HUES6 (cell line): Measurements from ENCODE around the gene MGAT5B.

Experiments
- H3K27ac ChIP-seq: 2 replicates; pipeline ENCODE4 v1.7.0; 2013; ENCODE audit warnings: low read depth, mild to moderate bottlenecking, low read length, inconsistent platforms
- H3K27me3 ChIP-seq: 2 replicates; pipeline ENCODE4 v1.6.1; 2013; ENCODE audit warnings: low read length; ENCODE audit not compliant: control insufficient read depth, insufficient read depth
- H3K36me3 ChIP-seq: 2 replicates; pipeline ENCODE4 v1.6.1; 2013; ENCODE audit warnings: low read length; ENCODE audit not compliant: control insufficient read depth, insufficient read depth
- H3K4me1 ChIP-seq: 2 replicates; pipeline ENCODE4 v1.6.1; 2013; ENCODE audit warnings: low read length; ENCODE audit not compliant: control insufficient read depth, insufficient read depth
- H3K4me3 ChIP-seq: 2 replicates; pipeline ENCODE4 v1.5.1; 2013; ENCODE audit warnings: low read depth, low read length
- H3K9ac ChIP-seq: one replicate; pipeline ENCODE4 v1.6.1; 2013; ENCODE audit warnings: mild to moderate bottlenecking, low read length
- H3K9me3 ChIP-seq: 2 replicates; pipeline ENCODE4 v1.6.1; 2013; ENCODE audit warnings: low read depth, low read length; ENCODE audit not compliant: control insufficient read depth, insufficient read depth

The MGAT5B gene

GRCh38 chr17:76868669-76869495 is 678 bp downstream of the MGAT5B start:
- no peaks in the 10 kb centered on the region for H3K36me3 ChIP-seq
- no peaks in the 10 kb centered on the region for H3K9me3 ChIP-seq
- no peak overlapping the region for H3K27ac ChIP-seq
- peak overlapping the region; percentile 63 for H3K4me3 ChIP-seq
- no peak overlapping the region for H3K9ac ChIP-seq
- H3K27me3 ChIP-seq, result peaks cover 32% of the 10 kb centered on the region
- peaks cover 10% of the 10 kb centered on the region for H3K4me1 ChIP-seq

- Histone ChIP-seq H3K4me3 (peak overlapping the region; percentile 63), H3K27ac (no peak overlapping the region)
Observed at GRCh38 chr17:76869496-76870376, 1.5 kb downstream of the MGAT5B start.

GRCh38 chr17:76870377-76870714 is 2.1 kb downstream of the MGAT5B start:
- Histone ChIP-seq H3K27me3 (peaks cover 32% of the 10 kb centered on the region), H3K9ac (no peak overlapping the region), H3K27ac (no peak overlapping the region), H3K4me3 (peak overlapping the region; percentile 63), H3K9me3 (peaks cover 2% of the 10 kb centered on the region; the same call in 1 of the 2 replicates), H3K4me1 (peaks cover 10% of the 10 kb centered on the region), H3K36me3 (no peaks in the 10 kb centered on the region)

More at GRCh38 chr17:76869496-76870376, 1.5 kb downstream of the MGAT5B start:
- peaks cover 10% of the 10 kb centered on the region for H3K4me1 ChIP-seq
- H3K36me3 ChIP-seq, result no peaks in the 10 kb centered on the region
- H3K9ac ChIP-seq, result no peak overlapping the region
- peaks cover 32% of the 10 kb centered on the region for H3K27me3 ChIP-seq
- H3K9me3 ChIP-seq, result no peaks in the 10 kb centered on the region; the same call in 1 of the 2 replicates

- no peaks in the 10 kb centered on the region for H3K36me3 ChIP-seq
- no peak overlapping the region for H3K4me3 ChIP-seq
- H3K27ac ChIP-seq, result no peak overlapping the region
- no peak overlapping the region for H3K9ac ChIP-seq
- H3K27me3 ChIP-seq, result peaks cover 32% of the 10 kb centered on the region
- H3K9me3 ChIP-seq, result peaks cover 5% of the 10 kb centered on the region; the same call in 1 of the 2 replicates
- H3K4me1 ChIP-seq, result peaks cover 10% of the 10 kb centered on the region
Observed at GRCh38 chr17:76871668-76872067, 3.5 kb downstream of the MGAT5B start.

GRCh38 chr17:76872221-76872873 is 4.1 kb downstream of the MGAT5B start:
- H3K4me1 ChIP-seq, result peaks cover 7% of the 10 kb centered on the region
- H3K36me3 ChIP-seq, result no peaks in the 10 kb centered on the region
- H3K9ac ChIP-seq, result no peak overlapping the region
- H3K27ac ChIP-seq, result no peak overlapping the region
- no peak overlapping the region for H3K4me3 ChIP-seq
- H3K9me3 ChIP-seq, result peaks cover 5% of the 10 kb centered on the region; the same call in 1 of the 2 replicates
- H3K27me3 ChIP-seq, result peaks cover 32% of the 10 kb centered on the region

- Histone ChIP-seq H3K27ac (no peak overlapping the region), H3K27me3 (peaks cover 30% of the 10 kb centered on the region), H3K9me3 (peaks cover 5% of the 10 kb centered on the region; the same call in 1 of the 2 replicates), H3K36me3 (no peaks in the 10 kb centered on the region), H3K9ac (no peak overlapping the region), H3K4me3 (no peak overlapping the region), H3K4me1 (peaks cover 2% of the 10 kb centered on the region)
Observed at GRCh38 chr17:76872874-76873221, 4.6 kb downstream of the MGAT5B start.

- Histone ChIP-seq H3K9ac (no peak overlapping the region), H3K27me3 (peaks cover 24% of the 10 kb centered on the region), H3K4me1 (no peaks in the 10 kb centered on the region), H3K36me3 (no peaks in the 10 kb centered on the region), H3K9me3 (peaks cover 5% of the 10 kb centered on the region; the same call in 1 of the 2 replicates), H3K27ac (no peak overlapping the region), H3K4me3 (no peak overlapping the region)
Observed at GRCh38 chr17:76873856-76874255, 5.7 kb downstream of the MGAT5B start.

GRCh38 chr17:76877437-76877836 is 9.2 kb downstream of the MGAT5B start:
- Histone ChIP-seq H3K27ac (no peak overlapping the region), H3K4me3 (no peak overlapping the region), H3K9me3 (peaks cover 5% of the 10 kb centered on the region; the same call in 1 of the 2 replicates), H3K36me3 (no peaks in the 10 kb centered on the region), H3K4me1 (no peaks in the 10 kb centered on the region), H3K27me3 (no peaks in the 10 kb centered on the region), H3K9ac (no peak overlapping the region)

GRCh38 chr17:76878568-76878967 is 10.4 kb downstream of the MGAT5B start:
- peaks cover 5% of the 10 kb centered on the region; the same call in 1 of the 2 replicates for H3K9me3 ChIP-seq
- no peak overlapping the region for H3K4me3 ChIP-seq
- H3K27me3 ChIP-seq, result no peaks in the 10 kb centered on the region
- no peak overlapping the region for H3K27ac ChIP-seq
- no peaks in the 10 kb centered on the region for H3K4me1 ChIP-seq
- H3K36me3 ChIP-seq, result no peaks in the 10 kb centered on the region
- H3K9ac ChIP-seq, result no peak overlapping the region

GRCh38 chr17:76879254-76879653 is 11.1 kb downstream of the MGAT5B start:
- Histone ChIP-seq H3K27ac (no peak overlapping the region), H3K9me3 (peaks cover 5% of the 10 kb centered on the region; the same call in 1 of the 2 replicates), H3K36me3 (no peaks in the 10 kb centered on the region), H3K4me3 (no peak overlapping the region), H3K4me1 (no peaks in the 10 kb centered on the region), H3K27me3 (no peaks in the 10 kb centered on the region), H3K9ac (no peak overlapping the region)
